GM23338 (cell line): ENCODE results near the gene CCNYL1. TPM values are rescaled to one million over a fixed set of nuclear protein-coding genes. Genes with fewer than 3 reads are reported as not detected.

ENCODE experiments used
- ATAC-seq: fragments of 200-7000 bp; cut with Tn5 transposase; 3 replicates; pipeline ENCODE4 v1.9.1; 2020
- DNase-seq: peaks from one replicate; pipeline ENCODE4 v3.0.0-alpha.2; 2015; ENCODE audit warnings: low spot score
- H2AFZ ChIP-seq: fragments of 200-600 bp; sonication (generic); 2 replicates; pipeline ENCODE4 v1.8.0; 2016; ENCODE audit warnings: antibody characterized with exemption, mild to moderate bottlenecking, moderate library complexity
- H3F3A ChIP-seq: fragments of 200-600 bp; sonication (generic); replicated peaks from 2 replicates; pipeline ENCODE4 v1.8.0; 2017; ENCODE audit warnings: antibody characterized with exemption, mixed run types, low read depth
- H3K27ac ChIP-seq: fragments of 200-600 bp; sonication (generic); 2 replicates; pipeline ENCODE4 v1.6.1; 2016; ENCODE audit warnings: low read depth
- H3K27me3 ChIP-seq: fragments of 200-600 bp; sonication (generic); 2 replicates; pipeline ENCODE4 v1.8.0; 2016; ENCODE audit warnings: mild to moderate bottlenecking, mixed run types, moderate library complexity; ENCODE audit not compliant: insufficient read depth
- H3K36me3 ChIP-seq: fragments of 200-600 bp; sonication (generic); 2 replicates; pipeline ENCODE4 v1.8.0; 2016; ENCODE audit warnings: mild to moderate bottlenecking; ENCODE audit not compliant: insufficient read depth
- H3K4me1 ChIP-seq: fragments of 200-600 bp; sonication (generic); 2 replicates; pipeline ENCODE4 v1.8.0; 2016; ENCODE audit warnings: mild to moderate bottlenecking, moderate library complexity; ENCODE audit not compliant: insufficient read depth
- H3K4me2 ChIP-seq: fragments of 200-600 bp; sonication (generic); 2 replicates; pipeline ENCODE4 v1.7.1; 2017; ENCODE audit warnings: mixed run types
- H3K4me3 ChIP-seq: fragments of 200-600 bp; sonication (generic); 2 replicates; pipeline ENCODE4 v1.6.1; 2016; ENCODE audit warnings: mixed run types
- H3K79me2 ChIP-seq: fragments of 200-600 bp; sonication (generic); replicated peaks from 2 replicates; pipeline ENCODE4 v1.8.0; 2017; ENCODE audit warnings: mild to moderate bottlenecking; ENCODE audit not compliant: insufficient read depth
- H3K9me2 ChIP-seq: fragments of 200-600 bp; sonication (generic); 2 replicates; pipeline ENCODE4 v1.8.0; 2017; ENCODE audit not compliant: insufficient read depth
- H4K20me1 ChIP-seq: fragments of 200-600 bp; sonication (generic); replicated peaks from 2 replicates; pipeline ENCODE4 v1.8.0; 2017; ENCODE audit warnings: mild to moderate bottlenecking; ENCODE audit not compliant: insufficient read depth
- H3K27ac Mint-ChIP-seq: 2 replicates; pipeline ENCODE4 v1.8.0; 2020; ENCODE audit warnings: inconsistent platforms, mild to moderate bottlenecking, moderate library complexity, mixed read lengths
- H3K27me3 Mint-ChIP-seq: 3 replicates; pipeline ENCODE4 v1.8.0; 2022; ENCODE audit warnings: low read depth, mild to moderate bottlenecking, moderate library complexity, mixed read lengths, inconsistent platforms; ENCODE audit not compliant: insufficient read depth, poor library complexity
- H3K36me3 Mint-ChIP-seq: 3 replicates; pipeline ENCODE4 v1.8.0; 2021; ENCODE audit warnings: low read depth, mild to moderate bottlenecking, inconsistent platforms, moderate library complexity, mixed read lengths
- H3K4me1 Mint-ChIP-seq: 3 replicates; pipeline ENCODE4 v1.8.0; 2020; ENCODE audit warnings: mild to moderate bottlenecking, inconsistent platforms, mixed read lengths
- H3K4me3 Mint-ChIP-seq: 3 replicates; pipeline ENCODE4 v1.8.0; 2021; ENCODE audit warnings: moderate library complexity, mild to moderate bottlenecking, inconsistent platforms, mixed read lengths
- H3K9me3 Mint-ChIP-seq: 3 replicates; pipeline ENCODE4 v1.8.0; 2020; ENCODE audit warnings: moderate library complexity, mild to moderate bottlenecking, inconsistent platforms, mixed read lengths
- CREB1 ChIP-seq: fragments of 250-450 bp; sonication (Bioruptor Pico); IDR thresholded peaks from 2 replicates; pipeline ENCODE4 v1.5.0; 2020; ENCODE audit warnings: low read depth, mild to moderate bottlenecking, moderate library complexity
- CTCF ChIP-seq, 2 experiments: fragments of 200-600 bp in 1 of 2; sonication (generic) in 1 of 2; conservative IDR thresholded peaks; 2 replicates each; pipeline versions ENCODE4 v1.5.1 to v1.6.1; 2016 to 2017; ENCODE audit warnings: antibody characterized with exemption in 2 of 2, low read depth in 2 of 2, mild to moderate bottlenecking in 2 of 2, moderate library complexity in 1 of 2
- ETS1 ChIP-seq: IDR thresholded peaks from 2 replicates; pipeline ENCODE4 v1.6.1; 2016; ENCODE audit warnings: antibody characterized with exemption
- EZH2 ChIP-seq: fragments of 200-600 bp; sonication (generic); IDR thresholded peaks from one replicate; pipeline ENCODE4 v1.8.0; 2017; ENCODE audit warnings: antibody characterized with exemption, mild to moderate bottlenecking, low read depth; ENCODE audit not compliant: unreplicated experiment
- EZH2phosphoT487 ChIP-seq: fragments of 200-600 bp; sonication (generic); IDR thresholded peaks from one replicate; pipeline ENCODE4 v1.8.1; 2018; ENCODE audit warnings: antibody characterized with exemption; ENCODE audit not compliant: unreplicated experiment
- JUNB ChIP-seq: IDR thresholded peaks from one replicate; pipeline ENCODE4 v1.6.1; 2016; ENCODE audit warnings: antibody characterized with exemption; ENCODE audit not compliant: unreplicated experiment
- POLR2AphosphoS5 ChIP-seq: IDR thresholded peaks from 2 replicates; pipeline ENCODE4 v1.6.1; 2016; ENCODE audit warnings: antibody characterized with exemption, low read depth
- STAT1 ChIP-seq: IDR thresholded peaks from one replicate; pipeline ENCODE4 v1.6.1; 2016; ENCODE audit warnings: antibody characterized with exemption; ENCODE audit not compliant: unreplicated experiment
- ZNF114 ChIP-seq: fragments of 250-450 bp; sonication (Bioruptor Pico); IDR thresholded peaks from 2 replicates; pipeline ENCODE4 v1.5.0; 2020; ENCODE audit warnings: mild to moderate bottlenecking, moderate library complexity
- polyA plus RNA-seq: library from polyadenylated mRNA; unstranded; fragments of >200 nt; fragmentation: Nextera tagmentation; extraction: Ambion mirVana; gene quantifications from 2 replicates; pipeline ENCODE4 v1.2.1, GENCODE V29; 2016
- total RNA-seq: library from RNA; depleted of rRNA; stranded (reverse); fragments of >200 nt; shearing (Covaris generic); gene quantifications from 2 replicates; pipeline ENCODE4 v1.2.3, GENCODE V29; 2014

CCNYL1 gene
- total and polyA plus RNA-seq, 2 experiments from 2014 or later = 19.6 to 32.1 TPM

GRCh38 chr2:207716056-207716455 lies 4.6 kb downstream of the CCNYL1 start:
- Histone ChIP-seq H3K4me2 (no peak overlapping the region), H4K20me1 (peaks cover 9% of the 10 kb centered on the region), H3K9me2 (no peaks in the 10 kb centered on the region), H3F3A (peaks cover 5% of the 10 kb centered on the region; the same call in 1 of the 2 replicates), H3K4me3 (no peak overlapping the region), H3K79me2 (peaks cover 90% of the 10 kb centered on the region), H3K36me3 (no peaks in the 10 kb centered on the region), H3K4me1 (peaks cover 12% of the 10 kb centered on the region), H2AFZ (no peak overlapping the region), H3K27me3 (no peaks in the 10 kb centered on the region), H3K27ac (no peak overlapping the region)
- Mint-ChIP-seq H3K27me3 (peaks cover 6% of the 10 kb centered on the region), H3K4me3 (no peak overlapping the region), H3K36me3 (peaks cover 22% of the 10 kb centered on the region), H3K4me1 (peaks cover 15% of the 10 kb centered on the region), H3K27ac (no peak overlapping the region), H3K9me3 (no peaks in the 10 kb centered on the region; the same call in 2 of the 3 replicates)
- TF ChIP-seq CTCF (conservative IDR thresholded peaks at IDR 0.05; ENCODE audit: low read depth in 2 of 2) (no peak), STAT1 (no peak), ETS1 (no peak), CREB1 (CRISPR knock-in tag) (no peak), ZNF114 (CRISPR knock-in tag) (no peak), EZH2phosphoT487 (no peak)
- DNase-seq (no peak), ATAC-seq (no peak)

- Mint-ChIP-seq H3K27ac (no peak overlapping the region), H3K4me3 (no peak overlapping the region), H3K9me3 (no peaks in the 10 kb centered on the region), H3K27me3 (no peaks in the 10 kb centered on the region), H3K36me3 (peaks cover 22% of the 10 kb centered on the region), H3K4me1 (peaks cover 12% of the 10 kb centered on the region)
- H3K27me3 ChIP-seq = no peaks in the 10 kb centered on the region
- no peak overlapping the region for H3K4me3 ChIP-seq
- 0 out of 2 replicates have a peak overlapping the region, but pooled peaks have one; percentile 20 for H3K27ac ChIP-seq
- H3K79me2 ChIP-seq = peaks cover 100% of the 10 kb centered on the region
- H3K36me3 ChIP-seq = no peaks in the 10 kb centered on the region
- no peaks in the 10 kb centered on the region; the same call in none of the 2 replicates for H4K20me1 ChIP-seq
- H3K4me2 ChIP-seq = no peak overlapping the region
- ATAC-seq (no peak), DNase-seq (no peak)
- H3F3A ChIP-seq = no peaks in the 10 kb centered on the region
- H3K4me1 ChIP-seq = peaks cover 6% of the 10 kb centered on the region
- no peak for TF ChIP-seq CTCF (conservative IDR thresholded peaks at IDR 0.05; ENCODE audit: low read depth in 2 of 2)
- TF ChIP-seq EZH2 = no peak
- no peak for TF ChIP-seq JUNB
- no peak for TF ChIP-seq POLR2AphosphoS5
- no peak for TF ChIP-seq EZH2phosphoT487
- no peaks in the 10 kb centered on the region for H3K9me2 ChIP-seq
- no peak overlapping the region for H2AFZ ChIP-seq
Observed at GRCh38 chr2:207718521-207718920, 7.1 kb downstream of the CCNYL1 start.
